NCI-H2196 (cell line): Measurements from ENCODE around the gene TMEM223.
"Not testable (repeated sequence)": the region's sequence is repeated elsewhere in the genome, so short reads cannot be mapped to it uniquely, and the experiment has no call there.

Source experiments
- DNase-seq: peaks from one replicate; lab custom pipeline; 2025; ENCODE audit not compliant: unreplicated experiment; lab: John Stamatoyannopoulos, UW

The TMEM223 gene

DNA sequence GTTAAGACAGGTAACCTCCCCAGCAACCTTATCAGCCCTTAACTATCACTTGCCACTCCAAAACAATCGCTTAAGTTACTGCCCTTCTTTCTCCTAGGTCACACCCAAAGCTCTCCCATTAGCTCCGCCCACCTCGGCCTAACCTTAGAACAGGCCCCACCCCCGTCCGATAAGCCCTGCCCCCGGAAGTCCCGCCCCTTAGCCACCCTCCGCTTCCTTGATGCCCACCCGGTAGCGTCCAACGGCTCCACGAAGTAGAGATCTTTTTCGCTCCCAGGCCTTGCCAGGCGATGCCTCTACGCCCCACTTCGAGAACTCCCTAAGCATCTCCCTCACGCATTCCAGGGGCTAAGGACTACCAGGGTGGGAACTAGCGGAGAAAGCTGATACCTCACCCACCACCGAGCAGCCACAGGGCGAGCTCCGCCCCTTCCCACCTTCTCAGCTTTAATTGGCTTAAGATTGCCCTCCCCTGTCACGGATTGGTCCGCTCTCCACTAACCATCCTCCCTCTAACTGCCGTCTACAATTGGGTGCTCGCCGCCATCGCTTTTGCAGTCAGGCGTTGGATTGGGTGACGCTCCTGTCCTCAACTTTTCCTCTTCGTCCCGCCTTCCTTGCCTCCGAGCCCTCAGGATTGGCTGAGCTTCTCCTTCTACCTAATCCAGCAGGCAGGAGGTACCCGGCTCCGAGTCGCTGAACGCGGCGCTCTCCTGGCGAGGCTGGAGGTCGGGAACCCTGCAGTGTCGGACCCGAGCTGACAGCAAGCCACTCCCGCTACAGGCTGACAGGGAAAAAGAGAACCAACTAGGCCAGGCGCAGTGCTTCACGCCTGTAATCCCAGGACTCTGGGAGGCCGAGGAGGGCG lies 37.8 kb downstream of the TMEM223 start, which contains the start of gene ZBTB3:
TSS of gene ZBTB3 (minus strand) at position 425 of the 868 bp plus-strand sequence. CDS start 496 bp downstream, outside the sequence.
- DNase-seq, result peak; percentile 96

- DNase-seq, result no peak
Observed at GRCh38 chr11:62752994-62753735, 38.6 kb downstream of the TMEM223 start.

DNA sequence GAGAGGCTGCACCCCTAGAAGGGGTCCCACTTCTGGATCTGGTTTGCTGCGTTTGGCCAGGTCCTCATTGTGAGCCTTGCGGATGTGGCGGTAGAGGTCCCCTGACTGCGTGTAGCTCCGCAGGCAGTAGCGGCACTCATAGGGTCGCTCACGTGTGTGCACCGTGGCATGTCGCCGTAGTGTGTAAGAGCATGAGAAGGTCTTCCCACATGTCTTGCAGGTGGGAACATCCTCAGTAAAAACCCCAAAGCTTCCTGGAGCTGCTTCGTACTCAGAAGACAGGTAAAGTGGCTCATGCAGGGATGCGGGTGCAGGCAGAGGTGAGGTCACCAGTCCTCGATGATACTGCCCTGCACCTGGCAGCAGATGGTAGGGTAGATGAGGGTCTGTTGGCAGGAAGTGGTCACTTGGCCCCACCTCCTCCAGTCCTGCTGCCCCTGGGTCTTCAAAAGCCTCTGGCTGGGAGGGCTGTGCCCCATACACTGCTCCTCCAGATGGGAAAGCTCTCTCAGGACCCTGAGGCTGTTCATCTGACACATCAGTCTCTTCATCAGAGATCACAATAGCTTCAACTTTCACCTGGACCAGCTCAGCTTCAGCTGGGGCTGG lies 39.5 kb downstream of the TMEM223 start:
- no peak for DNase-seq

- DNase-seq, result not testable (repeated sequence)
Observed at GRCh38 chr11:62749931-62750330, 41.9 kb downstream of the TMEM223 start.

- DNase-seq, result no peak
Observed at GRCh38 chr11:62747475-62748160, 44.2 kb downstream of the TMEM223 start.
